HepG2 (cell line): ENCODE measurements around the gene SLC39A1. TPM values are rescaled to one million over a fixed set of nuclear protein-coding genes. Genes with fewer than 3 reads are reported as not detected.

Experiments
- AKAP8 ChIP-seq: sonication (generic); formaldehyde crosslinking; IDR thresholded peaks from 2 replicates; pipeline ENCODE4 v1.5.1; 2020; ENCODE audit warnings: mild to moderate bottlenecking, missing genetic modification reagents
- ARHGAP35 ChIP-seq: sonication (generic); formaldehyde crosslinking; IDR thresholded peaks from 2 replicates; pipeline ENCODE4 v1.9.0; 2022; ENCODE audit warnings: mild to moderate bottlenecking, inconsistent platforms, moderate library complexity, missing genetic modification reagents, borderline replicate concordance
- ELF1 ChIP-seq: sonication (generic); formaldehyde crosslinking; IDR thresholded peaks from 2 replicates; pipeline ENCODE4 v1.4.0; 2020; ENCODE audit warnings: missing genetic modification reagents
- IRX3 ChIP-seq: sonication (generic); formaldehyde crosslinking; IDR thresholded peaks from 2 replicates; pipeline ENCODE4 v1.8.1; 2023; ENCODE audit warnings: mild to moderate bottlenecking, low read depth, missing genetic modification reagents, borderline replicate concordance
- MBD4 ChIP-seq: IDR thresholded peaks from 2 replicates; pipeline ENCODE4 v1.6.1; 2012; ENCODE audit warnings: low read length, inconsistent platforms, borderline replicate concordance
- RBFOX2 ChIP-seq: fragments of 200-400 bp; formaldehyde crosslinking; IDR thresholded peaks from 2 replicates; pipeline ENCODE4 v1.6.1; 2017; ENCODE audit warnings: low read depth, mild to moderate bottlenecking, low read length
- RELA ChIP-seq: sonication (generic); formaldehyde crosslinking; IDR thresholded peaks from 2 replicates; pipeline ENCODE4 v1.4.0; 2020; ENCODE audit warnings: missing genetic modification reagents
- SIN3A ChIP-seq: IDR thresholded peaks from 2 replicates; pipeline ENCODE4 v1.6.1; 2011; ENCODE audit warnings: low read depth, mild to moderate bottlenecking, control low read depth, low read length, borderline replicate concordance
- SMYD3 ChIP-seq: sonication (generic); formaldehyde crosslinking; IDR thresholded peaks from 2 replicates; pipeline ENCODE4 v1.8.1; 2023; ENCODE audit warnings: mild to moderate bottlenecking, missing genetic modification reagents
- SNAPC2 ChIP-seq: sonication (generic); formaldehyde crosslinking; IDR thresholded peaks from 2 replicates; pipeline ENCODE4 v1.8.1; 2022; ENCODE audit warnings: mild to moderate bottlenecking, missing genetic modification reagents
- SP4 ChIP-seq: sonication (generic); formaldehyde crosslinking; IDR thresholded peaks from 2 replicates; pipeline ENCODE4 v1.8.1; 2023; ENCODE audit warnings: mild to moderate bottlenecking, missing genetic modification reagents
- STAT5B ChIP-seq: sonication (generic); formaldehyde crosslinking; IDR thresholded peaks from 2 replicates; pipeline ENCODE4 v1.4.0; 2020; ENCODE audit warnings: missing genetic modification reagents
- ZBTB42 ChIP-seq: sonication (generic); formaldehyde crosslinking; IDR thresholded peaks from 2 replicates; pipeline ENCODE4 v1.5.0; 2020; ENCODE audit warnings: mild to moderate bottlenecking, missing genetic modification reagents
- ZFP90 ChIP-seq: sonication (generic); formaldehyde crosslinking; IDR thresholded peaks from 2 replicates; pipeline ENCODE4 v1.8.0; 2022; ENCODE audit warnings: missing genetic modification reagents, mild to moderate bottlenecking, inconsistent platforms, borderline replicate concordance
- ZFYVE20 ChIP-seq: sonication (generic); formaldehyde crosslinking; IDR thresholded peaks from 2 replicates; pipeline ENCODE4 v1.8.0; 2023; ENCODE audit warnings: low read depth, mild to moderate bottlenecking, moderate library complexity, missing genetic modification reagents, borderline replicate concordance
- ZNF616 ChIP-seq: sonication (generic); formaldehyde crosslinking; IDR thresholded peaks from 2 replicates; pipeline ENCODE4 v1.5.0; 2020; ENCODE audit warnings: low read depth, mild to moderate bottlenecking, missing genetic modification reagents
- ZSCAN29 ChIP-seq: sonication (generic); formaldehyde crosslinking; conservative IDR thresholded peaks from 2 replicates; pipeline ENCODE4 v1.4.0; 2020; ENCODE audit warnings: mild to moderate bottlenecking, missing genetic modification reagents
- polyA plus RNA-seq, 8 experiments: library from polyadenylated mRNA; depleted of rRNA in 3 of 8; stranded (reverse) in 7 of 8; unstranded in 1 of 8; fragments of >200 nt; fragmentation: Illumina TruSeq in 4 of 8; extraction: Trizol in 4 of 8; gene quantifications; 2 replicates each; pipeline versions ENCODE4 v1.2.1 to v1.2.3, GENCODE V29; 2011 to 2016; ENCODE audit warnings: low read depth in 4 of 8, missing spikeins in 1 of 8, mixed read lengths in 1 of 8; ENCODE audit not compliant: insufficient read depth in 1 of 8
- total RNA-seq, 5 experiments: library from RNA; depleted of rRNA; stranded (reverse); fragments of >200 nt; fragmentation: Illumina TruSeq; extraction: Trizol; gene quantifications; 2 replicates each; pipeline ENCODE4 v1.2.3, GENCODE V29; 2016; ENCODE audit warnings: low read depth in 1 of 5
- TF ChIP-seq, protein P1 (sequence below): sonication (generic); formaldehyde crosslinking; IDR thresholded peaks from 2 replicates; pipeline ENCODE4 v1.4.0; 2020; ENCODE audit warnings: missing genetic modification reagents
- TF ChIP-seq, protein P2 (sequence below): sonication (generic); formaldehyde crosslinking; IDR thresholded peaks from 2 replicates; pipeline ENCODE4 v1.4.0; 2020; ENCODE audit warnings: mild to moderate bottlenecking, missing genetic modification reagents, borderline replicate concordance
- TF ChIP-seq, protein P3 (sequence below): sonication (generic); formaldehyde crosslinking; IDR thresholded peaks from 2 replicates; pipeline ENCODE4 v1.4.0; 2020; ENCODE audit warnings: mild to moderate bottlenecking, low read depth, missing genetic modification reagents
- TF ChIP-seq, protein P4 (sequence below): sonication (generic); formaldehyde crosslinking; IDR thresholded peaks from 2 replicates; pipeline ENCODE4 v1.8.0; 2023; ENCODE audit warnings: mild to moderate bottlenecking, missing genetic modification reagents

Gene SLC39A1
- total and polyA plus RNA-seq, 2 of the 13 experiments (the other 11 are each of a cell fraction or from before 2014, with no cell fraction given): 71.2 to 78.4 TPM

DNA sequence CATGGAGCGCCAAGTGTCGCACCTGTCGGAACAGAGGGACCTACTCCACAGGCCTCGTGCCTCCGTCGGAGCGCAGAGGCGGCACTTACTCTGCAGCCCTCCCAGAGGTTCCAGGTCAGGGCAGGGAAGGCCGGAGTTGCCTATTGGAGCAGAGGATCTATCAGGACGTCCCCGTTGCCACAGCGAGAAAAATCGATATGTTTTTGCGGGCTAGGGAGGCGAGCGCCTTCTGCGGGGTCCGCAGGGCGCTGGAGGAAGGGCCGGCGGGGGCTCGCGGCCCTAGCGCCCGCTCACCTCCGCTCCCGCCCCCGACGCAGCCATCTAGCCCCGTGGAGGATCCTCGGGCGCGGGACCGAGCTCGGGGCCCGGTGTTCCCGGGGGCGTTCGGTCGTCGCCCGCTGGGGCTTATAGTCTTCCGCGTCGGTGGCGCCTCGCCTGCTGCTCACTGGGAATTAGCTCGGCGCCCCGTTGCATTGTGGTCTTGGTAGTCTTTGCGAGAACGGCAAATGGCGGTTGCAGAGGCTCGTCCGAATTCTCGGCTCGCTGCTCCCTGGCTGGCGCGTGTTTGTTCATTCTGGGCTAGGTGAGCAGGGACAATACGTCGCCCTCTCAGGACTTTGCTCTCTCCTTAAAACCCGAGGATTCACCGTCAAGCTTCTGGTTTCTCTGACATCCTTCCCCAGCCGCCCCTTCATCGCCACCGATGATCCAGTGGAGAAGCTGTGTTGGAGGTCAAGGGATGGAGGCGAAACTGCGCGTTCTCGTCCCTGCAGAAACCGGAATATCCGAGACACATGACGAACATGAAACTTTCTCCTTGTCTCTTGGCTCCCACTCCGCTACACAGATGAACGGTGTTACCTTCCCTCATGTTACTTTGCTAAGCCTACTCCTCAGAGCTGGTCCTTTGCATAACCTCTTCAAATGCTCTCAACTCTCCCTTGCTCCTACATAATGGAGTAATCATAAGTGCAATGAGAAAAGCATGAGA lies 14.2 kb upstream of the SLC39A1 start, which contains the start of gene JTB (continued):
- TF ChIP-seq IRX3 (CRISPR knock-in tag) (0 out of 2 replicates have a peak, but pooled peaks have one; percentile 77), ARHGAP35 (CRISPR knock-in tag) (peak; percentile 79), SMYD3 (peak; percentile 81), SNAPC2 (CRISPR knock-in tag) (peak; percentile 82; the same call in 1 of the 2 replicates), STAT5B (CRISPR knock-in tag) (no peak), RELA (no peak), AKAP8 (CRISPR knock-in tag) (no peak), ZNF616 (CRISPR knock-in tag) (0 out of 2 replicates have a peak, but pooled peaks have one; percentile 76), ZFYVE20 (0 out of 2 replicates have a peak, but pooled peaks have one; percentile 69), SIN3A (peak; percentile 66; the same call in 1 of the 2 replicates), SP4 (no peak), ZSCAN29 (CRISPR knock-in tag) (peak; percentile 43; the same call in 1 of the 2 replicates), ZFP90 (CRISPR knock-in tag) (peak; percentile 19), ZBTB42 (CRISPR knock-in tag) (no peak), ELF1 (CRISPR knock-in tag) (peak; percentile 92), MBD4 (no peak), RBFOX2 (peak; percentile 96)
- TF ChIP-seq, protein P1, sequence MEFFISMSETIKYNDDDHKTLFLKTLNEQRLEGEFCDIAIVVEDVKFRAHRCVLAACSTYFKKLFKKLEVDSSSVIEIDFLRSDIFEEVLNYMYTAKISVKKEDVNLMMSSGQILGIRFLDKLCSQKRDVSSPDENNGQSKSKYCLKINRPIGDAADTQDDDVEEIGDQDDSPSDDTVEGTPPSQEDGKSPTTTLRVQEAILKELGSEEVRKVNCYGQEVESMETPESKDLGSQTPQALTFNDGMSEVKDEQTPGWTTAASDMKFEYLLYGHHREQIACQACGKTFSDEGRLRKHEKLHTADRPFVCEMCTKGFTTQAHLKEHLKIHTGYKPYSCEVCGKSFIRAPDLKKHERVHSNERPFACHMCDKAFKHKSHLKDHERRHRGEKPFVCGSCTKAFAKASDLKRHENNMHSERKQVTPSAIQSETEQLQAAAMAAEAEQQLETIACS (CRISPR knock-in tag): no peak
- TF ChIP-seq, protein P2, sequence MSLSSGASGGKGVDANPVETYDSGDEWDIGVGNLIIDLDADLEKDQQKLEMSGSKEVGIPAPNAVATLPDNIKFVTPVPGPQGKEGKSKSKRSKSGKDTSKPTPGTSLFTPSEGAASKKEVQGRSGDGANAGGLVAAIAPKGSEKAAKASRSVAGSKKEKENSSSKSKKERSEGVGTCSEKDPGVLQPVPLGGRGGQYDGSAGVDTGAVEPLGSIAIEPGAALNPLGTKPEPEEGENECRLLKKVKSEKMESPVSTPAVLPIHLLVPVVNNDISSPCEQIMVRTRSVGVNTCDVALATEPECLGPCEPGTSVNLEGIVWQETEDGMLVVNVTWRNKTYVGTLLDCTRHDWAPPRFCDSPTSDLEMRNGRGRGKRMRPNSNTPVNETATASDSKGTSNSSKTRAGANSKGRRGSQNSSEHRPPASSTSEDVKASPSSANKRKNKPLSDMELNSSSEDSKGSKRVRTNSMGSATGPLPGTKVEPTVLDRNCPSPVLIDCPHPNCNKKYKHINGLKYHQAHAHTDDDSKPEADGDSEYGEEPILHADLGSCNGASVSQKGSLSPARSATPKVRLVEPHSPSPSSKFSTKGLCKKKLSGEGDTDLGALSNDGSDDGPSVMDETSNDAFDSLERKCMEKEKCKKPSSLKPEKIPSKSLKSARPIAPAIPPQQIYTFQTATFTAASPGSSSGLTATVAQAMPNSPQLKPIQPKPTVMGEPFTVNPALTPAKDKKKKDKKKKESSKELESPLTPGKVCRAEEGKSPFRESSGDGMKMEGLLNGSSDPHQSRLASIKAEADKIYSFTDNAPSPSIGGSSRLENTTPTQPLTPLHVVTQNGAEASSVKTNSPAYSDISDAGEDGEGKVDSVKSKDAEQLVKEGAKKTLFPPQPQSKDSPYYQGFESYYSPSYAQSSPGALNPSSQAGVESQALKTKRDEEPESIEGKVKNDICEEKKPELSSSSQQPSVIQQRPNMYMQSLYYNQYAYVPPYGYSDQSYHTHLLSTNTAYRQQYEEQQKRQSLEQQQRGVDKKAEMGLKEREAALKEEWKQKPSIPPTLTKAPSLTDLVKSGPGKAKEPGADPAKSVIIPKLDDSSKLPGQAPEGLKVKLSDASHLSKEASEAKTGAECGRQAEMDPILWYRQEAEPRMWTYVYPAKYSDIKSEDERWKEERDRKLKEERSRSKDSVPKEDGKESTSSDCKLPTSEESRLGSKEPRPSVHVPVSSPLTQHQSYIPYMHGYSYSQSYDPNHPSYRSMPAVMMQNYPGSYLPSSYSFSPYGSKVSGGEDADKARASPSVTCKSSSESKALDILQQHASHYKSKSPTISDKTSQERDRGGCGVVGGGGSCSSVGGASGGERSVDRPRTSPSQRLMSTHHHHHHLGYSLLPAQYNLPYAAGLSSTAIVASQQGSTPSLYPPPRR: no peak
- TF ChIP-seq, protein P3, sequence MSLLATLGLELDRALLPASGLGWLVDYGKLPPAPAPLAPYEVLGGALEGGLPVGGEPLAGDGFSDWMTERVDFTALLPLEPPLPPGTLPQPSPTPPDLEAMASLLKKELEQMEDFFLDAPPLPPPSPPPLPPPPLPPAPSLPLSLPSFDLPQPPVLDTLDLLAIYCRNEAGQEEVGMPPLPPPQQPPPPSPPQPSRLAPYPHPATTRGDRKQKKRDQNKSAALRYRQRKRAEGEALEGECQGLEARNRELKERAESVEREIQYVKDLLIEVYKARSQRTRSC: no peak
- TF ChIP-seq, protein P4, sequence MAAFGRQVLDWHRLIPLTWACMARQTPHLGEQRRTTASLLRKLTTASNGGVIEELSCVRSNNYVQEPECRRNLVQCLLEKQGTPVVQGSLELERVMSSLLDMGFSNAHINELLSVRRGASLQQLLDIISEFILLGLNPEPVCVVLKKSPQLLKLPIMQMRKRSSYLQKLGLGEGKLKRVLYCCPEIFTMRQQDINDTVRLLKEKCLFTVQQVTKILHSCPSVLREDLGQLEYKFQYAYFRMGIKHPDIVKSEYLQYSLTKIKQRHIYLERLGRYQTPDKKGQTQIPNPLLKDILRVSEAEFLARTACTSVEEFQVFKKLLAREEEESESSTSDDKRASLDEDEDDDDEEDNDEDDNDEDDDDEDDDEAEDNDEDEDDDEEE (CRISPR knock-in tag): no peak
